NCI-H446 (cell line): ENCODE results near the gene N4BP2L2.

Experiments used
- DNase-seq, 2 experiments: peaks; one replicate each; lab custom pipeline; 2025; lab: John Stamatoyannopoulos, UW

The N4BP2L2 gene

GRCh38 chr13:32468502-32469142 lies 70.0 kb downstream of the N4BP2L2 start:
- no peak for DNase-seq

DNA sequence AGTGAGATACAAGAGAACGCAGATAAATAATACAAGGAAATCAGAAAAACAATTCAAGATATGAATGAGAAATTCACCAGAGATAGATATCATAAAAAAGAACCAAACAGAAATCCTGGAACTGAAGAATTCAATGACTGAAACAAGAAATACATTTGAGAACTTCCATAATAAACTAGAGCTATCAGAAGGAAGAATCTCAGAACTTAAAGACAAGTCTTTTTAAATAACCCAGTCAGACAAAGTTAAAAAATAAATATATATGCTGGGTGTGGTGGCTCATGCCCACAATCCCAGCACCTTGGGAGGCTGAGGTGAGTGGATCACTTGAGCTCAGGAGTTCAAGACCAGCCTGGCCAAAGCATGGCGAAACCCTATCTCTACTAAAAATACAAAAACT lies 82.0 kb downstream of the N4BP2L2 start:
- no peak for DNase-seq

- no peak for DNase-seq
Observed at GRCh38 chr13:32455594-32455903, 83.0 kb downstream of the N4BP2L2 start.

DNA sequence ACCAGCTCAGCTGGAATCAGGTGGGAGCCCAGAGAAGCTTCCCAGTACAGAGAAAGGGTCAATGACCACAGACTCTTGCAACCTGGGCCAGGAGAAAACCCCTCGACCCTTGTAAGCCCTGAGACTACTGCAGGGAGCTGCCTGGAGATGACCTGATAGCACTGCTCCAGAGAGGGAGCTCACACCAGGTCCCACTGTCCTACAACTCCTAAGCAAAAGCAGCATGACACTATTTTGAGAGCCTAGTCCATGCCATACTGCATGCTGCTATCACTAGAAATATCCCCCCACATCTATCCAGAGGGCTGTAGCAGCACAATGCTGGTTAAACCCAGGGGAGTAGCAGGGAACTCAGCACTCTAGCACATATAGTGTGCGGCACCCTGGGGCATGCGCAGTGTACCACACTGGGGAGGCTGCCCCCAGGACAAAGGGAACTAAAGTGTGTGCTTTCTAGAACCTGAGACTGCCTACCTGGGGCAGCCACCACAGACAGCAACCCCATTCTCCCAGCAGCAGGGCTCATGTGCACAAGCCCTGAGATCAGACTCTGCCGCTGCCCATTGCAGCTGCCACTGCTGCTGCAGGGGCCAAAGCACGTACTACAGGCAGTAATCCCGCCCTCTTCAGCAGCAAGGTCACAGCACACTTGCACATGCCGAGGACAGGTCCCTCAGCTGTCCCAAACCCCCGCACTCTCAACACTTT lies 83.6 kb downstream of the N4BP2L2 start:
- DNase-seq = no peak

DNA sequence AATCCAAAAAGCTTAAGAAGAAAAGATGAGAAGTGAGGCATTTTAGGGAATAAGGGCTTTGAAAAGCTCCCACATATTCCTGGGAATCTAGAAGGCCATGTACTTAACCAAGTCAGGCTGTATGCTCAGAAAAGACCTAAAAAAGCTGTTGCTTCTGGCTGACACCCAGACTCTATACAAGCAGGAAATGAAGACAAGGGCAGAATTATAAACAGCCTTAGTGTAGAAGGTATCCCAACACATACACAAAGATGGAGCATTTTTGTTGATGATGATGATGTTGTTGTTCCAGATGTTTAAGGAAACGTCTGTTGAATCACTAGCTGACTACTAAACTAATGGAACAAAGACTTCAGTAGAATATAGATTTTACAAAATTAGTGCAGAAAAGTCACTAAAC lies 84.6 kb downstream of the N4BP2L2 start:
- no peak for DNase-seq

DNA sequence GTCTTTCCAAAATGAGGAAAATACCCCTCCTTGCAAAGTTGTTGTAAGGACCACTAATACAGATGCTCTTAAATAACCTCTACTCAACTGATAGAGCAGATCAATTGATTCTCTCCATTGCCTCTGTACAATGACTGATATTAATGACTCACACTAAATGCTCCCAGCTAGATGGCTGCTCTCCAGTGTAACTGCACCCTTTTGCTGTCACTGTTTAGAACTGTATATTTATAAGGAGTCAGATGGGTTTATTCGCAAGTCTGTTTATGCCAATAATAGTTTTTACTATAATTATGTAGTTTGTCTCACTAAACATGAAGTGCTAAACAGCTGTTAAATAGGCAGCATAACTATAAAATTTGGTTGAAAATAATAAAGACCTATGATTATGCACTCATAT lies 89.6 kb downstream of the N4BP2L2 start:
- DNase-seq = no peak

DNA sequence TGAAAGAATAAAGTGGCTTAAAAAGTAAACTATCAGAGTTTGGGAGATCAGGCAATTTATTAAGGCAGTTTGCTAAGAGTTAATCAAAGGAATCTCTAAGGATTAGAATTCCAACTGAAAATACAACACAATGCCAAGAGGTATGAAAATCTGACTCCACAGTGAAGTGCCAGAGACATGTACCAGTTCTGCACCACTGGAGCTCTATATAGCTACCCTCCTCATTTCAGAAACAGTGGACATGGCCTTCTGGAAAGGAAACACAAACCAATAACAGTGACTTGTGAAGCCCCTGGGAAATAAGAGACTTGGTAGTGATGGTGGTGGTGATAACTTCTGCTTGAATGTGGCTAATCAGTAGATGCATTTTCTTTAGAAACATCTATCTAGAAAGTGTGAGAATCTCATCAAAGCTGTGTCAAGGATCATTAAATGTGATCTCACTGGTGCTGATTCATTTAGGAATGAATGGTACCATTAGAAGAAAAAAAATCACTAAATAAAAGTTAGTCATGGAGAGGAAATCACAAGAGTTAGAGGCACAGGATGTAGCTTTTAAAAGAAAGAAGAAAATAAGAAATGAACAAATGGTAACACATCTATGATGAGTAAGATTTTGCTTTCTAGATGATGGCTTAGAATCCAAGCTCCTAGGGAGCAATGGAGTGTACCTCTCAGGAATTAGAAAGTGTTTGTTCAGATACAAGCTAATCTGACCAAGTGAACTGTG lies 90.5 kb downstream of the N4BP2L2 start:
- DNase-seq = no peak

DNA sequence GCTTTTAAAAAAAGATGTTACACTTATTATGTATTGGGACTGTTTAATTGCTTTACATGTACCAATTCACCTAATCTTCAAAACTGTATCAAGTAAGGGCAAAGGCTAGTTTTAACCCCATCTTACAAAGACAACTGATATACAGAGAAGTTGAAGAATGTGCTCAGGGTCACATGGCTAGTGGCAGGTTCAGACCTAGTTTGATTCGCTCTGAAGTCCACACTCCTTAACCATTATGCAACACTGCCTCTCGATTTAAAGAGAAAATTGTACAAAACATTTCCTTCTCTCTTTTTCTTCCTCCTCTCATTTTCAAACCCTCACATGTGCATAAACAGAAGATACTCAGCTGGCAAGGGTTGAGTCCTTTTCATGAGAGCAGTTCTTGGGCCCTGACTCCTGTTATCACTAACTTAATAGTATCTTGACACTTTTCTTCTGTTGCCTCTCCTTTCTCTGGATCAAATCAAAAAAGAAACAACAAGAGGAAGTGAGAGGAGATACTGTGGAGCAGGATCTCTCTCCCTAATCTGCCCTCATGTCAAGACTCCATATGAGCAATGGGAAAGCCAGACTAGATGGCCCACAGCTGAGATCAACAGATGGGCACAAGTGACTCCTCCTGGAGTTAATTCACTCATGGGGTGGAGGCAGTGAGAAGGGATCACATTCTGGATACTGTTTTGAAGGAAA lies 91.7 kb downstream of the N4BP2L2 start:
- no peak for DNase-seq

- DNase-seq = no peak
Observed at GRCh38 chr13:32446220-32446619, 92.4 kb downstream of the N4BP2L2 start.

- no peak for DNase-seq
Observed at GRCh38 chr13:32445461-32445860, 93.1 kb downstream of the N4BP2L2 start.

- no peak for DNase-seq
Observed at GRCh38 chr13:32443111-32443510, 95.5 kb downstream of the N4BP2L2 start.

GRCh38 chr13:32438871-32439270 lies 99.7 kb downstream of the N4BP2L2 start:
- no peak for DNase-seq

DNA sequence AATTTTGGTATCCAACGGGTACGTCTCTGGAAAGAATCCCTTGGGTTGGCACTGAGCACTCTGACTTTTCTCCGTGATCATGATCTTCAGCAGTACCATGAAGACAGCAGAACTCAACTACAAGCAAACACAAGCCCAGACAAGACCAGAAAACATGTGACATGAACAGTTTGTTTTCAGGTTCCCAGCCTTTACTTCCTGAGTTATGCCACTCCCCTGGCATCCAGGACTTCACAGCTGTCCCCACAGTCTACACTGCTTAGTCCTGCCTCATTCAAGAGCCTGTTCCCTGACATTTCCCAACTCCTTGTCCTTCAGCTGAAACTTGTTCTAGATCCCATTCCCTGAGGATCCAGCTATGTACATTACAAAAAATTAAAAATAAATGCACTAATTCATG lies 105.7 kb downstream of the N4BP2L2 start:
- no peak for DNase-seq

GRCh38 chr13:32431361-32431760 lies 107.2 kb downstream of the N4BP2L2 start:
- DNase-seq = no peak

GRCh38 chr13:32430018-32430747 lies 108.4 kb downstream of the N4BP2L2 start:
- DNase-seq = no peak

DNA sequence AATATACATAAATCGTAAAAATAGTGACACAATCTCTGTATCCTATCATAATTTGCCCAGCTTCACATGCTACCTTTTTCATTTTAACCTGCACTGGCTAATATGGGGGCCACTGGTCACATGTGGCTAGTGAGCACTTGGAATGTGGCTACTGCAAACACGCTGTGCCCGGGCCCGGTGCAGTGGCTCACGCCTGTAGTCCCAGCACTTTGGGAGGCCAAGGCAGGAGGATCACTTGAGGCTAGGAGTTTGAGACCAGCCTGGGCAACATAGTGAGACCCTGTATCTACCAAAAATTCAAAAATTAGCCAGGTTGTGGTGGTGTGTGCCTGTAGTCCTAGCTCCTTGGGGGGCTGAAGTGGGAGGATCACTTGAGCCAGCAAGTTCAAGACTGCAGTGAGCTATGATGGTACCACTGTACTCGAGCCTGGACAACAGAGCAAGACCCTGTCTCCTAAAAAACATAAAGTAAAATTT lies 109.1 kb downstream of the N4BP2L2 start:
- DNase-seq = no peak

DNA sequence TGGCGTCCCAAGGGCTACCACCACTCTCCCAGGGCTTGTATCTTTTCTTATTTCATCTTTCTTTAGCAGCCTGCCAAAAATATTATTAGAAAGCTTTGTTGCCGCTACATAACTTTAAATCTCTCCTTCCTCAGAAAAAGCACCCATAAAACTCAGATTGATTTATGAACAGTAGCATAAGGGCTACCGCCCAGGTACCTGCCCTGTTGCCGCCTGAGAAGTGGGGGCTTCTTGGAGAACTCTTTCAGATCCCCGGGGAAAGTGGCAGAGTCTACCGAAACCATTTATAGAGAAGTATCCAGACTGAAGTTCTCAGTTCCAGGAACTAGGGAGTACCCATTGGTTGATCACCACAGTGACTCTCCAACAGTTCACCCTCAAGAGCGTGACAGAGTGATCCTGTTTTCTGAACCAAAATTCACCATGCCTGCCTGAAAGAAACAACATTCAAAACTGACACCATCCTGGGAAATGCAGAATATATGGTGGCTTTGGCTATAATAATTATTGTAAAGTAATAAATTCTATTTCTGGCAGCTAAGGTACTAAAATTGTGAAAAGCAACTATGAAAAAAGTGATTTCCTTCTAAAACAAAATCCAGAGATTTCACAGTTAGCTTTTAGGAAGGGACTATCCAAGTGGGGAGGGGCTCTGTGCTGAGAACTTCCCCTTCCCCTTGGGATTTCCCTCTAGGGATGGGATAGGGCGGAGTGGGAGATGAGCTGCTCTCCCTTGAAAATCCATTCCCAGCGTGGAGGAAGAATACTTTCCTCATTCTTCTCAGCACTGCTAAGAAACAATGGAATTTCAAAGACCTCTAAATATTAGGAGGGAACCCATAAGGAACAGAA lies 109.8 kb downstream of the N4BP2L2 start:
- no peak for DNase-seq

DNA sequence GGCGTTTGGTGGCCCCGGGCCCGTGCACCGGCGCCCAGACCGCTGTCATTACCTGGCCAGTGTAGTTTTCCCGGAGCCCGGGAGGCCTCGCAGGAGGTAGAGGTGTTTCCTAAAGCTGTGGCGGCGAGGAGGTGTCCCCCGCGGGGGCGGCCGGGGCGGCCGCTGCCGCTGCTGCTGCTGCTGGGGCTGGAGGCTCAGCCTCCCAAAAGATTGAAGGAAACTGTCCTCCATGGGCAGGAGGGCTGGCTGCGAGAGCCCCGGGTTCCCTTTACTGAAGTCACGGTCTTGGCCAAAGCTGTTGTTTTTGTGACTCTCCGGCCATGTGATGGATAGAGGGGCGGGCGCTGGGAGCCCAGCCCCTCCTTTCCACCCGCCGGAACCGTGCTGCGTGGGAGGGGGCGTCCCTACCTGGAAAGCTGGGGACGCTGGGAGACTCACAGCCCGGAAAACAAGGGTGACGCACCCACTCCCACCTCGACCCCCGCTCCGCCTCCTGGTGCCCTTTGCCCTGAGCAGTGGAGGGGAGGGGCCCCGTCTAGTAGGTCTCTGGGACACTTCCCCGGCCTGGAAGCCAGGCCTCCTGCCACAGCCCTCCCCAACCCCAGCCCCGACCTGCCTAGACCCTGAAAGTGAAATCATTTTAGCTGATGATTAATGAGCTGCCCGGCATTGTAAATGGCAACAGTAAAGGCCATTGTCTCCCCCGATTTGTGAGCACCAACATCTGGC lies 110.6 kb downstream of the N4BP2L2 start, which contains the start of gene N4BP2L1:
N4BP2L1 (minus strand) TSS at position 279 of the 729 bp plus-strand sequence; CDS start at position 231, 48 bp downstream.
- DNase-seq = peak in 1 of 2 experiments; percentile 44

DNA sequence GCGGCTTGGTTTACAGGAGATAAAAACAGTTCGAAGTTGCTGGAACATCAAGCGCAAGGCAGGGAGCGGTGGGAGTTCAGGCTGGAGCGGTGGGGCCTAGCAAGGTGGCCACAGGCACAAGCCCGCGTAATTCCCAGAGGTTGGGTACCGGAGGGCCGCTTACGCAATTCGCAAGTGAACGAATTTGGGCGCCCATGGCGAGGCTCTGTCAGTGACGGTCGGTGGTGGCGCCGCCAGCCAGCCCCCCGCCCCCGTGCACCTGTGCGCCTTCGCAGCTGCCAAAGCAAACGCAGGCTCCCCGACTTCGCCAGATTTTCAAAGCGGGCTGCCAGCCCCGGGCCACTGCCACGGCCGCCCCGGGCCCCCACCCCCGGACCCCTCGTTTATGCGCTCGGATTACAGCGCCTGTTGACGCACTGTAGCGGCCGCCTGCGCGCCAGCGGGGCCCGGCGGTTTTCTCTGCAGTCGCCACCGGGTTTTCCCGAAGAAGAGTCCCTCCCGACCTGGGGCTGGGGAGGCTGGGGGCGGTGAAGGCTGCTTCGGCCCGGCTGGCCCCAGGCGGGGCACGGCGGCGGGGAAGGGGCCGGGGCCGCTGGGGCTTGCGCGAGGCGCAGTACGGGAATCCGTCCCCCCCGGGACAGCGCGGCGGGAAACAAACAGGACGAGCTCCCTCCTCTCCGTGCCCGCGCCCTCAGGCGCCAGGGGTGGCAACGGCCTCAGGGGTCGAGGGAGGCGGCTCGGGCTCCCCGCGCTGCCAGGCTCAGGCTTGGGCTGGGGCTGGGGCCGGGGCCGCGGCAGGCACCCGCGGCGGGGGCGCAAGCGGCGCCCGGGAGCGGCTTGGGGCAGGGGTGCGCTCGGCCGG lies 111.4 kb downstream of the N4BP2L2 start:
- DNase-seq = peak in 1 of 2 experiments; percentile 37
